HG03103 (cell line): Measurements from ENCODE around the gene RNASE13.
"Not testable (repeated sequence)": the region's sequence is repeated elsewhere in the genome, so short reads cannot be mapped to it uniquely, and the experiment has no call there.

ENCODE experiments used
- ATAC-seq: cut with Tn5 transposase; IDR thresholded peaks from one replicate; pipeline ENCODE4 v1.9.1; 2021; ENCODE audit warnings: low read depth; ENCODE audit not compliant: unreplicated experiment

RNASE13 gene

GRCh38 chr14:21024585-21025370 is 9.8 kb downstream of the RNASE13 start, which contains the start of gene NDRG2:
NDRG2 (minus strand) TSS chr14:21025061; CDS start chr14:21023315, 1,746 bp downstream.
- ATAC-seq: no peak

- no peak for ATAC-seq
These were observed 10.6 kb downstream of the RNASE13 start for GRCh38 chr14:21023817-21024584.

- no peak for ATAC-seq
These were observed 11.4 kb downstream of the RNASE13 start for GRCh38 chr14:21023174-21023573.

GRCh38 chr14:21022686-21023085 is 11.9 kb downstream of the RNASE13 start:
- no peak for ATAC-seq

GRCh38 chr14:21020977-21021545 is 13.5 kb downstream of the RNASE13 start:
- ATAC-seq: no peak

- ATAC-seq: no peak
These were observed 15.2 kb downstream of the RNASE13 start for GRCh38 chr14:21019366-21019765.

GRCh38 chr14:21018781-21019180 is 15.8 kb downstream of the RNASE13 start:
- ATAC-seq: no peak

GRCh38 chr14:21018286-21018685 is 16.3 kb downstream of the RNASE13 start:
- ATAC-seq: no peak

- ATAC-seq: no peak
These were observed 16.9 kb downstream of the RNASE13 start for GRCh38 chr14:21017528-21018245.

GRCh38 chr14:21016413-21017190 is 18.0 kb downstream of the RNASE13 start:
- no peak for ATAC-seq

- no peak for ATAC-seq
These were observed 19.3 kb downstream of the RNASE13 start for GRCh38 chr14:21015312-21015711.

GRCh38 chr14:21014761-21015190 is 19.8 kb downstream of the RNASE13 start:
- ATAC-seq: no peak

- ATAC-seq: no peak
These were observed 23.5 kb downstream of the RNASE13 start for GRCh38 chr14:21011136-21011535.

GRCh38 chr14:21009721-21010120 is 24.9 kb downstream of the RNASE13 start:
- not testable (repeated sequence) for ATAC-seq

GRCh38 chr14:21003788-21004346 is 30.7 kb downstream of the RNASE13 start:
- ATAC-seq: no peak

- no peak for ATAC-seq
These were observed 33.4 kb downstream of the RNASE13 start for GRCh38 chr14:21001218-21001617.

- ATAC-seq: no peak
These were observed 35.0 kb downstream of the RNASE13 start for GRCh38 chr14:20999591-20999990.

- ATAC-seq: no peak
These were observed 35.8 kb downstream of the RNASE13 start, which contains the start of gene SLC39A2 for GRCh38 chr14:20998674-20999366. SLC39A2 (plus strand) TSS chr14:20999293; CDS start chr14:20999447, 154 bp downstream.

- no peak for ATAC-seq
These were observed 36.5 kb downstream of the RNASE13 start for GRCh38 chr14:20998139-20998538.
